A549 (cell line): Measurements from ENCODE around the gene LCN12.

ENCODE experiments used
- CTCF ChIP-seq: fragments of >200 bp; sonication (Bioruptor Twin); formaldehyde crosslinking; IDR thresholded peaks from 3 replicates; pipeline ENCODE4 v1.5.1; 2016
- PBX3 ChIP-seq: IDR thresholded peaks from 2 replicates; pipeline ENCODE4 v1.6.1; 2012
- SMC3 ChIP-seq: fragments of >200 bp; sonication (Bioruptor Twin); formaldehyde crosslinking; IDR thresholded peaks from 3 replicates; pipeline ENCODE4 v1.6.1; 2018; ENCODE audit warnings: inconsistent platforms
- ZNF302 ChIP-seq: fragments of 250-450 bp; sonication (Bioruptor Pico); IDR thresholded peaks from 2 replicates; pipeline ENCODE4 v1.9.0; 2021; ENCODE audit warnings: inconsistent platforms, mild to moderate bottlenecking, moderate library complexity

- TF ChIP-seq SMC3 (no peak), CTCF (no peak), ZNF302 (CRISPR knock-in tag) (no peak), PBX3 (no peak)
These were observed 33.8 kb downstream of the LCN12 start for GRCh38 chr9:136985853-136986252.
